Mucosa of gallbladder (tissue), 1 donor: Measurements from ENCODE around the gene FBXO40. TPM values are rescaled to one million over a fixed set of nuclear protein-coding genes. Genes with fewer than 3 reads are reported as not detected.

Experiments used
- DNase-seq: peaks from one replicate; pipeline ENCODE4 v3.0.0-alpha.2; 2020; ENCODE audit warnings: low spot score
- total RNA-seq: library from RNA; stranded (reverse); gene quantifications from one replicate; pipeline ENCODE4 v1.2.1, GENCODE V29; 2021
- donor health status: DM: no; HTN: no; CAD: no.

FBXO40 gene
- total RNA-seq, 1 donor from 2014 or later: 0.03 TPM

DNA sequence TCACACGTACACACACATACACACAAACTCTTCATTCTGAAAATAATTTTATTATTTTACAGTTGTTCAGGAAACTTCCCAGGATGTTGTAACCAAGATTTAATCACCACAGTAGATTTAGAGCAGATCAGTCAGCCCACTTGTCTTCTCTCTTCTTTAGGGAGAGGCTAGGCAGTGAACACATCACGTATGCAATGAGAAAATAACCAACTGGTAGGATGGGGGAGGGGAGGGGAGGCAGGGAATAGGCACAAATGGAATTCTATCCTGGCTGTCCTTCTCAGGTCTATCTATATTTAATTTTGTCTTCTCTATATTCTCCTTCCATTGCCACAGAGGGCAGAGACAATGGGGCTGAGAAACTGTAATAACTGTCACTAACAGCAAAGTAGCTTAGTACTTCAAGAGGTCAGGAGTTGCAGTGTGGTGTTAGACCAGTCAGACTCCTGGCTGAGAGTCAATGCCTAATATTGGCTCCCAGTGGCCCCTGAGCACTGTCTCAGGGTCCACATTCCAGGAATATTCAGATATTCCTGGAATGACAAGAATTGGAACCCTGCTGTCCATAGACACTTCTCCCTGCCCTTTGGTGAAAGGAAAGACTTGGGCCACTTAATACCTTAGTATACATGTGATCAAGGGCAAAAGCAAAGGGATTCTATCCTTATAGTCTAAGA, 70.1 kb downstream of the FBXO40 start:
- no peak for DNase-seq

DNA sequence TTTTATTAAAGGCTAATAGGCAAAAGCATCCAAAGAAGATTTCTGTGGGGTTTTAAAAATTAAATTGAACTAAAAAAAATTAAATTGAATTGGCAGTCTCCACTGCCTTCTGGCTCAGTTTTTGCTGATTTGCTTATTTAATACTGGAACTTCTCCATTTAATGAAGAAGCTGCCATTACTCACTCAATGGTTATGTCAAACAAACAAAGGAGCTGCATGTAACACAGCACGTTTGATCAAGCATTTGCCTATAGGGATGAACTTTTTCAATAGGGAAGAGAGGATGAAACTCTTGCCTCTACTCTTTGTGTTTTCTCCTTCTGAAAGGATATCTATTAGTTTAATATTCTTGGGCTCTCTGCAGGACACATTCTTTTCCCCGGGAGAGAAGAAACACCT, 72.3 kb downstream of the FBXO40 start:
- DNase-seq: no peak

DNA sequence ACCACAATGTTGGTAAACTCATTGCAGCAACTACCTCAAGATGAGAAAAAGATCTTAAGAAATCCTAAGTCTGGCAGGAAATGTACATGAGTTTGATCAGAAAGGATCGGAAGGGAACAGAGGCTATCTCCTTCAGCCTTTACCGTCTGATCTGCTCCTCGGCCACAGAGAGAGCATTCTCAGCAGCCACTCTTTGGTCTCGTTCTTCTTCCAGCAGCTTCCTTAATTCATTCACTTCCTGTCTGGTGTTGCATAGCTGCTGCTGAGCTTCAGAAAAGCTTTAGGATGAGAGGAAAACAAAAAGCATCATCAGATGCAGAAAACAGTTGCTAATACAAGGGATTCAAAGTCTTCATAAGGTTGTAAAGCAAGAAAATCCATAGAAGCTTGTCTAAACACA, 74.2 kb downstream of the FBXO40 start:
- no peak for DNase-seq

DNA sequence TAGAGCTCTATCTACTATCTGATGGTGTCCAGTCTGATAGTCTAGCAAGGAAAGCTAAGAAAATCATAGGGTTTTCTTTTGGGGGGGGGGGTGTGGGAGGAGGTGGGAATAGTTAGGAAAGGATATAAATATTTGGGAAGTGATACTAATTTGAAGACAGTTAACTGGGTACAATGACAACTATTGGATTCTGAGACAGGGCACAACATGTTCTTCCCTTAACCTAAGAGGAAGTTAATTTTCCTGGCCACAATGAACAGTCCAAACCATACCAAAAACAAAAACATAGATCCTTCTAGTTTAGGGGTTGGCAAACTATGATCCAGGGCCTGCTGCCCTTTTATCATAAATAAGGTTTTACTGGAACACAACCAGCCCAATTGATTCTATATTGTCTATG, 77.5 kb downstream of the FBXO40 start:
- DNase-seq: no peak

DNA sequence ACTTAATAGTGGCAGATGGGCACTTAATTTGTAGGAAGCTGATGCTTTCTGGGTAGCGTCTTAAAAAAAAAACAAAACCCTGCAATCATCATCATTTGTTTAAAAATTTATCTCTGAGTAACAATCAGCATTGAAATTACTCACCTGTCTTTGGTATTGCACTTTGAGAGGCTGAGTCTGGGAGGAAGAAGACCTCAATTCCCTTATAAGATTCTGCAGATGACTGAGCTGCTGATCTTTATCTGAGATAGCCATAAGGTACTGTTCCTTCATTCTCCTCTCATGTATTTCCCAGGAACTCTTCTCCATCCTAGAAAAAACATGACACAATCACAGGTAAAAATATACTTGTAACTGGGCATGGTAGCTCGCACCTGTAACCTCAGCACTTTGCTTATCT, 84.0 kb downstream of the FBXO40 start:
- DNase-seq: no peak

Other genes starting within 250 kb of the FBXO40 start
- 0.37 TPM for gene POLQ, start 47.4 kb upstream of the FBXO40 start, total RNA-seq
- gene ARGFX, start 25.4 kb upstream of the FBXO40 start, total RNA-seq: not detected
- gene HCLS1, start 67.5 kb downstream of the FBXO40 start, total RNA-seq: 48.7 TPM
- gene GOLGB1, start 156.4 kb downstream of the FBXO40 start, total RNA-seq: 79.9 TPM
- gene IQCB1, start 241.7 kb downstream of the FBXO40 start, total RNA-seq: 15.9 TPM
- gene EAF2, start 241.8 kb downstream of the FBXO40 start, total RNA-seq: 5.2 TPM